Articular chondrocyte of knee joint (primary cell): ENCODE results near the gene TIGD2. TPM values are rescaled to one million over a fixed set of nuclear protein-coding genes. Genes with fewer than 3 reads are reported as not detected.

Experiments used
- small RNA-seq: library from RNA; depleted of rRNA; stranded (forward); fragments of <200 nt; gene quantifications from one replicate; pipeline ENCODE3, GENCODE V24; 2012
- total RNA-seq: library from RNA; depleted of rRNA; stranded (reverse); fragments of >200 nt; gene quantifications from 2 replicates; pipeline ENCODE4 v1.2.3, GENCODE V29; 2012

TIGD2 gene
- total RNA-seq = 9.5 and 12.5 TPM in 2 replicates

DNA sequence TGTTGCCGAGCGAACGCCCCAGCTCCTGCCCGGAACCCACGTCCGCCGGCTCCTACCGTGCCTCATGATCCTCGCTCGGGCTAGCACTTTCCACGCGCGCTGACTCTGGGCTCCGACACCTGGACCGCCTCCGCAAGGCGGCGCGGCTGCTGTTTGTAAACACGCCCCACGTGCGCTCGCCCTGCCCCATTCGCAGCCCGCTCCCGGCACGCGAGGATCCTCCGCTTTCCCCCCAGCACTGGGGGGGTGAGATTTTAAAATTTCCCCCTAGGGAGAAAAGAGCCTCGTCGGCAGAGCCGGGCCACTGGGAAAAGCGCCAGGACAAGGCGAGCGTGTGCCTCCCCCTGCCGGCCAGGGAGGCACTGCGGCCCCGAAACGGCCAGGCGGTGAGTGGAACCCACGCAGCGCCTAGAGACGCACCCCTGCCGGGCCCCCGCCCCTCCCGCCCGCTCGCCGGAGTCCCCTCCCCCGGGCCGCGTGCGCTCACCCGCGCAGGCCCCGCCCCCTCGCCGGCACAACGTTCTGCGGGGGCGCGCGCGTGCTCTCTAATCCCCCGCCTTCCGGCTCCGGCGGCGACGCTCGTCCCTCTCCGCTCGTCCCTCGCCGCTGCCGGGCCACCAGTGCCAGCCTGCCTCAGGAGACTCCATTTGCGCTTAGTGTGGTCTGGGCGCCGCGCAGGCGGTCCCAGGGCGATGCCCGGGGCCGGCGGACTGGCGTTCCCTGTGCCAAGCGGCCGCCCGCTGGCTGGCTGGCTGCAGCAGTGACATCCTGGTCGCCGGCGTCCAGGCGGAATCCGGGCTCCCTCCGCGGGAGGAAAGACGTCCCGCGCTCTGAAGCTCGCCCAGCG is at the start of gene TIGD2:
TIGD2 (plus strand) TSS at position 548 of the 847 bp plus-strand sequence. CDS start 1,442 bp downstream, outside the sequence.

Small RNAs within 50 kb of the gene (small RNA-seq; reads per million reads assigned to genes)
- not detected for gene RNU6-907P

Other genes with a start within 250 kb of the TIGD2 start
- gene FAM13A, start 54.3 kb upstream of the TIGD2 start, total RNA-seq = 32.4 and 38.0 TPM in 2 replicates
- gene GPRIN3, start 196.3 kb downstream of the TIGD2 start, total RNA-seq = 0.22 and 0.26 TPM in 2 replicates